ENCODE data around the gene ASIP.
"Not testable (repeated sequence)": the region's sequence is repeated elsewhere in the genome, so short reads cannot be mapped to it uniquely, and the experiment has no call there.

ASIP gene

DNA sequence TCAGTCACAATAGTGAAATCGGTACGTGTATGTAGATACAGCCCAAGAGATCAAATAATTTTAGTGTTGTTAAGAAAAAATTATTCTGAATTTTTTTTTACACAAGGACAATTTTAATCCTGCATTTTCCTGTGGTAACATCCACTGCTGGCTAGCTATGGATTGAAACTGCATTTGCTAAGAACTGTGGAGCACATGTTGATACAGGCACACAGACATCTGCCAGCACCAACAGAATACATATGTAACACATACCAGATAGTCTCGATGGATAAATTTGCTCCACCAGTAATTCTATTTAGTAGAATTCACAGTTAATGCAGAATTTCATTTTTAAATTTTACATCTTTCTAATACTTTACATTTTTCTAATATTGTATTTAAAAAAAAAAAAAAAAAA is 2.2 kb downstream of the ASIP start:
- Histone ChIP-seq H3K27me3 (ENCODE audit: control insufficient read depth, insufficient read depth, low read length) (peaks cover 12% of the 10 kb centered on the region), H3K4me2 (ENCODE audit: low read length) (no peak overlapping the region), H3K9me3 (replicated peaks; ENCODE audit: low read length) (no peaks in the 10 kb centered on the region), H3K36me3 (ENCODE audit: insufficient read depth, low read length) (no peaks in the 10 kb centered on the region), H3K9ac (ENCODE audit: low read depth, low read length) (no peak overlapping the region), H3K4me3 (ENCODE audit: low read length) (no peak overlapping the region), H3K4me1 (ENCODE audit: control insufficient read depth, insufficient read depth, low read length) (peaks cover 17% of the 10 kb centered on the region)

DNA sequence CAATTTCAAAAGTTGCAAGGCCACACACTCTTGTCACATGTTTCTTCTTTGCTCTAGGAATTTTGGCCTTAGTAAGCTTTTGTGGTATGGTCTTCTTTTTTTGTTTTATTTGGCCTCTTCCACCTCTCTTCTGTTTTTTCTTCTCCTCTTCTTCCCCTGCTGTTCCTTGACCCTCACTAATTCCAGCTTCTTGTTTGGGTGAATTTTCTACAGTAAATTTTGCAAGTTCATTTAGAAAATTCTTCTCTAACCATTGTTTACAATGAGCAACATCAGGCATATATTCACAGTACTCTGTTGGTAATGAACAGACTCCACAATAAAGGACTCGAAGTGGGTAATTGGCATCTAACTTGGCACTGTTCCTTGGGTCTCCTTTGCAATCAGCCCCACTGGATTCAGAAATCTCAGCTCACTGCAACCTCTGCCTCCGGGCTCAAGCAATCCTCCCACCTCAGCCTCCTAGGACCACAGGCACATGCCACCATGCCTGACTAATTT is 5.0 kb downstream of the ASIP start:
- Histone ChIP-seq H3K9ac (ENCODE audit: low read depth, low read length) (no peak overlapping the region), H3K36me3 (ENCODE audit: insufficient read depth, low read length) (no peaks in the 10 kb centered on the region), H3K9me3 (replicated peaks; ENCODE audit: low read length) (no peaks in the 10 kb centered on the region), H3K27me3 (ENCODE audit: control insufficient read depth, insufficient read depth, low read length) (peaks cover 2% of the 10 kb centered on the region), H3K4me3 (ENCODE audit: low read length) (no peak overlapping the region), H3K4me2 (ENCODE audit: low read length) (no peak overlapping the region), H3K4me1 (ENCODE audit: control insufficient read depth, insufficient read depth, low read length) (peaks cover 28% of the 10 kb centered on the region)

DNA sequence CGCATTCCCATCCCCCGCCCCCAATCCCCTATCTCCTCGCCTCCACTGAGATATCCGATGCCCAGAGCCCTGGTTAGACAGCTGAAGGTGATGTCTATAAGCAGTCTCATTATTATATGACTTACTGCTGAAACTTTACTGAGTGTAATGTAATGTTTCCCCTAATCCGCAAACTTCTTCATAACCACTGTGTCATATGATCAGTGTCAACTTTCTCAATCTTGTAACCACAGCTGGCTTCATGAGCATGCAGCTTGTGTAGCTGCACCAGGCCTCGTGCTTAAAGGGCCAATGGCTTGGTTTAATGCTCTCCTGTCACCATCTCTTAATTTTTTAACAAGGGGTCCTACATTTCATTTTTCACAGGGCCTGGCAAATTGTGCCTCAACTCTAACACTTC is 8.1 kb downstream of the ASIP start:
- peaks cover 28% of the 10 kb centered on the region for H3K4me1 ChIP-seq (ENCODE audit: control insufficient read depth, insufficient read depth, low read length)
- no peak overlapping the region for H3K4me3 ChIP-seq (ENCODE audit: low read length)
- no peak overlapping the region for H3K4me2 ChIP-seq (ENCODE audit: low read length)
- no peak overlapping the region for H3K9ac ChIP-seq (ENCODE audit: low read depth, low read length)
- no peaks in the 10 kb centered on the region for H3K36me3 ChIP-seq (ENCODE audit: insufficient read depth, low read length)
- no peaks in the 10 kb centered on the region for H3K9me3 ChIP-seq (replicated peaks; ENCODE audit: low read length)
- H3K27me3 ChIP-seq (ENCODE audit: control insufficient read depth, insufficient read depth, low read length): no peaks in the 10 kb centered on the region

DNA sequence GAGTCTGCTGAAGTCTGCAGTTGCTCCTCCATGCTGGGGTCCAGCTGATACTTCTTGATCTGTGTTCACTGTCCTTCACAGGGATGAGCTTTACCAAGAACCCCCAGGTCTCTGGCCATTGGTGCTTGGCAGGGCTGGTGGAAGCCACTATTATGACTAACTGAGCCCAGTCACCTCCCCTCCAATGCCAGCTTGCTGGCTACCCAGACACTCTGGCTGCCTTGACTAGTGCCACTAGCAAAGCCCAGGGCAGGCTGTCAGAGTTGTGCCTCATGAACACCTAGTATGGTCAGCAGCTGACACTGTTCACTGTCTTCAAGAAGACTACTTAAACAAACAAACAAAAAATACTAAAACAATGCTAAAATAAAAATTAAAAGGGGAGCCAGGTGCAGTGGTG is 8.8 kb downstream of the ASIP start:
- H3K4me1 ChIP-seq (ENCODE audit: control insufficient read depth, insufficient read depth, low read length): peaks cover 28% of the 10 kb centered on the region
- no peaks in the 10 kb centered on the region for H3K9me3 ChIP-seq (replicated peaks; ENCODE audit: low read length)
- no peak overlapping the region for H3K4me3 ChIP-seq (ENCODE audit: low read length)
- H3K27me3 ChIP-seq (ENCODE audit: control insufficient read depth, insufficient read depth, low read length): no peaks in the 10 kb centered on the region
- no peaks in the 10 kb centered on the region for H3K36me3 ChIP-seq (ENCODE audit: insufficient read depth, low read length)
- no peak overlapping the region for H3K9ac ChIP-seq (ENCODE audit: low read depth, low read length)
- H3K4me2 ChIP-seq (ENCODE audit: low read length): no peak overlapping the region

DNA sequence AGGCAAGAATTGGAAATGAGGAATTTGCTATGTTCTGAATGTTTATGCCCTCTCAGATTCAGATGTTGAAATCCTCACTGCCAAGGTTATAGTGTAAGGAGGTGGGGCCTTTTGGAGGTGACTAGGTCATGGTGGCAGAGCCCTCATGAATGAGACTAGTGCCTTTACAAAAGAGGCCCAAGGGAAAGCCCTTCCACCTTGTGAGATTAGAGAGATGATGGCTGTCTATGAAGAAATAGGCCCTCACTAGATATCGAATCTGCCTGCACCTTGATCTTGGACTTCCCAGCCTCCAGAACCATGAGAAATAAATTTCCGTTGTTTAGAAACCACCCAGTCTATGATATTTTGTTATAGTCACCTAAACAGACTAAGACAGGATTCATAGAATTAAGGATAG is 10.4 kb downstream of the ASIP start:
- Histone ChIP-seq H3K4me3 (ENCODE audit: low read length) (no peak overlapping the region), H3K4me2 (ENCODE audit: low read length) (no peak overlapping the region), H3K27me3 (ENCODE audit: control insufficient read depth, insufficient read depth, low read length) (no peaks in the 10 kb centered on the region), H3K36me3 (ENCODE audit: insufficient read depth, low read length) (no peaks in the 10 kb centered on the region), H3K9me3 (replicated peaks; ENCODE audit: low read length) (no peaks in the 10 kb centered on the region), H3K9ac (ENCODE audit: low read depth, low read length) (no peak overlapping the region), H3K4me1 (ENCODE audit: control insufficient read depth, insufficient read depth, low read length) (peaks cover 21% of the 10 kb centered on the region)

DNA sequence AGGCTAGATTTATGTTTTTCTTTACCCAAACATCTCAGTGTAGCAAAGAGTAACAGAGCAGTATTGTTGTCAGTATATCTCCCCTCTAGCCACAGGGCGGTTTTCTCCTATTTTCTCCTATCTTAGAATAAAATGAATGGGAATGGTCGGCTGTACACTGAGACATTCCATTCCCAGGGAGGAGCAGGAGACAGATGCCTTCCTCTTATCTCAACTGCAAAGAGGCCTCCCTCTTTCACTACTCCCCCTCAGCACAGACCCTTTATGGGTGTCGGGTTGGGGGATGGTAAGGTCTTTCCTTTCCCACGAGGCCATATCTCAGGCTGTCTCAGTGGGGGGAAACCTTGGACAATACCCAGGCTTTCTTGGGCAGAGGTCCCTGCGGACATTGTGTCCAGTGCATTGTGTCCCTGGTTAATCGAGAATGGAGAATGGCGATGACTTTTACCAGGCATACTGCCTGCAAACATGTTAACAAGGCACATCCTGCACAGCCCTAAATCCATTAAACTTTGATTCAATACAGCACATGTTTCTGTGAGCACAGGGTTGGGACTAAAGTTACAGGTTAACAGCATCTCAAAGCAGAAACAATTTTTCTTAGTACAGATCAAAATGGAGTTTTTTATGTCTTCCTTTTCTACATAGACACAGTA is 11.3 kb downstream of the ASIP start:
- H3K9me3 ChIP-seq (replicated peaks; ENCODE audit: low read length); H3K4me3 ChIP-seq (ENCODE audit: low read length); H3K27me3 ChIP-seq (ENCODE audit: control insufficient read depth, insufficient read depth, low read length); H3K36me3 ChIP-seq (ENCODE audit: insufficient read depth, low read length); H3K4me2 ChIP-seq (ENCODE audit: low read length); H3K9ac ChIP-seq (ENCODE audit: low read depth, low read length): not testable (repeated sequence)
- peaks cover 14% of the 10 kb centered on the region for H3K4me1 ChIP-seq (ENCODE audit: control insufficient read depth, insufficient read depth, low read length)

DNA sequence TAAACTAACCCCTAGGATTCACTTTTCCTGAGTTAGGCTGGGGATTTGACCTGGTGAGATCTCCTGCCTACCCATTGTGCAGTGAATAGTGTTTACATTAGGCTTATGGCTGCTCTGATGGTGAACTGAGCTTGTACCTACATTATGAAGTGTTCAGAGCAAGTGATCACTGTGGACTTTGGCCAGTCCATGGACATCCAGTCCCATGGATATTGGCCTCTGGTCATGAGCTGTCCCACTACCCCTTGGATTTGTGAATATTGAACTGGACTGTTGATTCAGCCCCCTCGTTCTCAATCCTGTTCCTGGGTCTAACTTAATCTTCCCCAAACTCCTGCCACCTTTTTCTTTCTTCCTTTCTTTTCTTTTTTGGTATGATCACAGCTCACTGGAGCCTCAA is 13.8 kb downstream of the ASIP start:
- no peaks in the 10 kb centered on the region for H3K27me3 ChIP-seq (ENCODE audit: control insufficient read depth, insufficient read depth, low read length)
- H3K4me3 ChIP-seq (ENCODE audit: low read length): no peak overlapping the region
- no peak overlapping the region for H3K4me2 ChIP-seq (ENCODE audit: low read length)
- no peaks in the 10 kb centered on the region for H3K9me3 ChIP-seq (replicated peaks; ENCODE audit: low read length)
- no peaks in the 10 kb centered on the region for H3K36me3 ChIP-seq (ENCODE audit: insufficient read depth, low read length)
- no peak overlapping the region for H3K9ac ChIP-seq (ENCODE audit: low read depth, low read length)
- peaks cover 1% of the 10 kb centered on the region for H3K4me1 ChIP-seq (ENCODE audit: control insufficient read depth, insufficient read depth, low read length)

DNA sequence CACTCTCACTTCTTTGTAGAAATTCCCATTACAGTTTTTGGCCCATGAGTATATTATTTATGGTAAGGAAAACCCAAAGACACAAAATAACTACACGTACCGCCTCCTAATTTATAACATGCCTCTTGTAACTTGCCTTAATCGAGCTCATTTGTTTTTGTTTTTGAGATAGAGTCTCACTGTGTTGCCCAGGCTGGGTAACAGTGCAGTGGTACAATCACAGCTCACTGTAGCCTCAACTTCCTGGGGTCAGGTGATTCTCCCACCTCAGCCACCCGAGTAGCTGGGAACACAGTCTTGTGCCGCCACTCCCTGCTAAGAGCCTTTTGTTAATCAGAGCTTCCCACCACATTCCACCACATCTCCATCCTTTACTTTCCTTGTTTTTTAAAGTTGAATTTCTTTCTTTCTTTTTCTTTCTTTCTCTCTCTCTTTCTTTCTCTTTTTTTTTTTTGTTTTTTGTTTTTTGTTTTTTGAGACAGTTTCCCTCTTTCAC is 15.5 kb downstream of the ASIP start:
- no peaks in the 10 kb centered on the region for H3K9me3 ChIP-seq (replicated peaks; ENCODE audit: low read length)
- H3K4me1 ChIP-seq (ENCODE audit: control insufficient read depth, insufficient read depth, low read length): no peaks in the 10 kb centered on the region
- H3K27me3 ChIP-seq (ENCODE audit: control insufficient read depth, insufficient read depth, low read length): no peaks in the 10 kb centered on the region
- H3K36me3 ChIP-seq (ENCODE audit: insufficient read depth, low read length): no peaks in the 10 kb centered on the region
- no peak overlapping the region for H3K4me2 ChIP-seq (ENCODE audit: low read length)
- no peak overlapping the region for H3K9ac ChIP-seq (ENCODE audit: low read depth, low read length)
- no peak overlapping the region for H3K4me3 ChIP-seq (ENCODE audit: low read length)

DNA sequence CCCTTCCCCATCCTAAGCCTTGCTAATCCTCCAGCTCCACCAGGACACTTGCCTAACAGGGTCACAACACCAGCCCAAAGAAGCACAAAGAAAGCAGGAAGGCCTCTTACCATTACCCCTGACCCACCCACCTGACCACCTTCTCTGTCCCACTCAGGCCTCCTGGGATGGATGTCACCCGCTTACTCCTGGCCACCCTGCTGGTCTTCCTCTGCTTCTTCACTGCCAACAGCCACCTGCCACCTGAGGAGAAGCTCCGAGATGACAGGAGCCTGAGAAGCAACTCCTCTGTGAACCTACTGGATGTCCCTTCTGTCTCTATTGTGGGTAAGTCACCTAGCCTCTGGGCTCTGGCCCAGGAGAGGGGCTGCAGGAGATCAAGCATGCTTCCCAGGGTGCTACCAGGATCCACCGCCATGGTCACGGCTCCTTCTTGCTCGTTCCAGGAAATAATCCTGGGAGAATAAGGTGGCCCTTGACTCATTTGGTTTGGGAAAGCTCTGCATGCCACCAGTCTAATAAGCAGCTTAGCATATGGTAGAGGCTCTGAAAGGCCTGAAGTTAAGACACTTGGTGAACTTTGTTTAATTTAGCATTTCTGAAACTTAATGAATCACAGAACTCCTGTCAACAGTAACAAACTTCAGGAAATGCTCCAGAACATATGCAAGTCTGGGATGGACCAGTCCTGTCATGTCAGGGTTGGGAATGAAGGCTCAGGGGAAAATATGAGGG is 19.2 kb downstream of the ASIP start:
- Histone ChIP-seq H3K27me3 (ENCODE audit: control insufficient read depth, insufficient read depth, low read length) (no peaks in the 10 kb centered on the region), H3K4me3 (ENCODE audit: low read length) (no peak overlapping the region), H3K9ac (ENCODE audit: low read depth, low read length) (no peak overlapping the region), H3K9me3 (replicated peaks; ENCODE audit: low read length) (no peaks in the 10 kb centered on the region), H3K4me2 (ENCODE audit: low read length) (no peak overlapping the region), H3K36me3 (ENCODE audit: insufficient read depth, low read length) (no peaks in the 10 kb centered on the region), H3K4me1 (ENCODE audit: control insufficient read depth, insufficient read depth, low read length) (peaks cover 7% of the 10 kb centered on the region)

DNA sequence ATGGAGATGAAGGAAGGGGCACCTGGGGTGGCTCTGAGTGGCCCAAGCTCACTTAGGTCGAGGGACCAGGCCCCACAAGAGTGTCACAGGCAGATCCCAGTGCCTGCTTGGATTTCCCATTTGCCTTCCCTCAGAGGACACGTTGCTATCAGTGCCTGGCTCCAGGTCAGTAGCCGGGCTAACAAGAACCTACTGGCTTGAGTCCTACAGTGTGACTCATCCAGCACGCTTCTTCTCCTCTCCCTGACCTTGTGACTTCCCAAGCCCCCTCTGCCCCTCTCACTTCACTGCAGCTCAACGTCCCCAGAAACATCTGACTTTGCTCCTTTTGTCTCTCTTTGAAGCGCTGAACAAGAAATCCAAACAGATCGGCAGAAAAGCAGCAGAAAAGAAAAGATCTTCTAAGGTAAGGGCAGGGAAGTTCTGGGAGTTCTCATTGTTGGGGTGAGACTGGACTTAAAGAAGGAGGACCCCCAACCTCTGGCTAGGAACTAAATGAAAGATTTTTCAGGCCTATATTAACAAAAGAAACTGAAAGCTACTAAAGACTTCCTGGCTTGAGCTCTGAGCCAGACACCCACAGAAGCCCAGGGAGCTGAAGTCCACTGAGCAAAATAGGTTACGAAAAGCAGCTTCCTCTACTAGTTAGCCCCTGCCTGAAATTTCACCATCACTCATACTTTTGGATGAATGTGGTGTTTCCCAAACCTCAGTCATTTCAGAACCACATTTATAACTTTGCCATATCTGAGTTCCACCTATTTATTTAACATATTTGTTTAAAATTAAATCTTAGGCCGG is 21.5 kb downstream of the ASIP start:
- Histone ChIP-seq H3K9me3 (replicated peaks; ENCODE audit: low read length) (no peaks in the 10 kb centered on the region), H3K4me3 (ENCODE audit: low read length) (no peak overlapping the region), H3K9ac (ENCODE audit: low read depth, low read length) (no peak overlapping the region), H3K4me1 (ENCODE audit: control insufficient read depth, insufficient read depth, low read length) (peaks cover 7% of the 10 kb centered on the region), H3K4me2 (ENCODE audit: low read length) (peak overlapping the region; percentile 38), H3K27me3 (ENCODE audit: control insufficient read depth, insufficient read depth, low read length) (no peaks in the 10 kb centered on the region), H3K36me3 (ENCODE audit: insufficient read depth, low read length) (no peaks in the 10 kb centered on the region)

DNA sequence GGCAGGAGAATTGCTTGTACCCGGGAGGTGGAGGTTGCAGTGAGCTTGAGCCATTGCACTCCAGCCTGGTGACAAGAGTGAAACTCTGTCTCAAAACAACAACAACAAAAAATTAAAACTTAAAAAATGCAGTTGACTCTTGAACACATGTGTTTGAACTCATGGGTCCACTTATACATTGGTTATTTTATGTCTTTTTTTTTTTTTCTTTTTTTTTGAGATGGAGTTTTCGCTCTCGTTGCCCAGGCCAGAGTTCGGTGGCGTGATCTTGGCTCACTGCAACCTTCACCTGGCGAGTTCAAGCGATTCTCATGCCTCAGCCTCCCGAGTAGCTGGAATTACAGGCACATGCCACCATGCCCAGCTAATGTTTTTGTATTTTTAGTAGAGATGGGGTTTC is 22.2 kb downstream of the ASIP start:
- not testable (repeated sequence) for H3K27me3 ChIP-seq (ENCODE audit: control insufficient read depth, insufficient read depth, low read length); H3K4me2 ChIP-seq (ENCODE audit: low read length); H3K9ac ChIP-seq (ENCODE audit: low read depth, low read length); H3K9me3 ChIP-seq (replicated peaks; ENCODE audit: low read length); H3K36me3 ChIP-seq (ENCODE audit: insufficient read depth, low read length); H3K4me3 ChIP-seq (ENCODE audit: low read length); H3K4me1 ChIP-seq (ENCODE audit: control insufficient read depth, insufficient read depth, low read length)

All from skeletal muscle satellite cell (primary cell).